Measurements from ENCODE around the gene ALPG. TPM values are rescaled to one million over a fixed set of nuclear protein-coding genes. Genes with fewer than 3 reads are reported as not detected.

ALPG gene
- total RNA-seq, 1 experiment from 2014 or later: 65.3 TPM

- TF ChIP-seq CTCF (IDR thresholded peaks at IDR 0.05): no peak
- no peak for TF ChIP-seq TCF7L2 (IDR thresholded peaks at IDR 0.05; ENCODE audit: low read depth, low read length)
- no peak for TF ChIP-seq POLR2AphosphoS5 (IDR thresholded peaks at IDR 0.05; ENCODE audit: low read depth, low read length)
- TF ChIP-seq SIN3A (IDR thresholded peaks at IDR 0.05; ENCODE audit: borderline replicate concordance, insufficient read depth, low read depth, low read length): no peak
- no peak for TF ChIP-seq REST (IDR thresholded peaks at IDR 0.05; ENCODE audit: insufficient read depth in 1 of 2, low read depth in 2 of 2, low read length in 1 of 2)
- H3K4me3 ChIP-seq (ENCODE audit: low read depth in 2 of 2, low read length in 2 of 2): no peak overlapping the region
- H3K4me1 ChIP-seq (ENCODE audit: control insufficient read depth, insufficient read depth, low read length): peaks cover 2% of the 10 kb centered on the region; the same call in 1 of the 2 replicates
- POLR2A ChIA-PET: no interaction called here
- no peaks in the 10 kb centered on the region for H3K9me3 ChIP-seq (ENCODE audit: control insufficient read depth, insufficient read depth, low read depth, low read length)
- no peak for DNase-seq (ENCODE audit: low read depth, low spot score)
- no peak for ATAC-seq
- no peaks in the 10 kb centered on the region for H3K36me3 ChIP-seq (ENCODE audit: control insufficient read depth, insufficient read depth, low read length)
- 0 out of 2 replicates have a peak overlapping the region, but pooled peaks have one; percentile 29 for H3K27ac ChIP-seq (ENCODE audit: low read length)
- H3K27me3 ChIP-seq (ENCODE audit: control insufficient read depth, insufficient read depth, low read length): no peaks in the 10 kb centered on the region
- intact Hi-C loops (cut with micrococcal nuclease; ENCODE audit: unreplicated experiment): no loop called here
- TSS peak; percentile 75 for BruUV-seq (replicated peaks)
- CTCF ChIA-PET: no interaction called here
- in situ Hi-C loops (cut with HindIII; ENCODE audit: low pct_unique_long_range_greater_than_20kb, low sequenced_read_pairs): no loop called here
Measured at GRCh38 chr2:232412986-232413385, 6.3 kb downstream of the ALPG start.

- Histone ChIP-seq H3K36me3 (ENCODE audit: control insufficient read depth, insufficient read depth, low read length) (no peaks in the 10 kb centered on the region), H3K27ac (ENCODE audit: low read length) (no peak overlapping the region), H3K27me3 (ENCODE audit: control insufficient read depth, insufficient read depth, low read length) (0 out of 2 replicates have a peak, but pooled peaks cover 3% of the 10 kb centered on the region), H3K4me1 (ENCODE audit: control insufficient read depth, insufficient read depth, low read length) (peaks cover 5% of the 10 kb centered on the region), H3K4me3 (ENCODE audit: low read depth in 2 of 2, low read length in 2 of 2) (no peak overlapping the region), H3K9me3 (ENCODE audit: control insufficient read depth, insufficient read depth, low read depth, low read length) (no peaks in the 10 kb centered on the region)
- ATAC-seq (no peak), DNase-seq (ENCODE audit: low read depth, low spot score) (no peak)
- CTCF ChIA-PET: no interaction called here
- POLR2A ChIA-PET: no interaction called here
- in situ Hi-C loops (cut with HindIII; ENCODE audit: low pct_unique_long_range_greater_than_20kb, low sequenced_read_pairs) (no loop called here), intact Hi-C loops (cut with micrococcal nuclease; ENCODE audit: unreplicated experiment) (no loop called here)
- no TSS peak for BruUV-seq (replicated peaks)
- no peak for TF ChIP-seq REST (IDR thresholded peaks at IDR 0.05; ENCODE audit: insufficient read depth in 1 of 2, low read depth in 2 of 2, low read length in 1 of 2)
- no peak for TF ChIP-seq SIN3A (IDR thresholded peaks at IDR 0.05; ENCODE audit: borderline replicate concordance, insufficient read depth, low read depth, low read length)
- no peak for TF ChIP-seq POLR2AphosphoS5 (IDR thresholded peaks at IDR 0.05; ENCODE audit: low read depth, low read length)
- no peak for TF ChIP-seq CTCF (IDR thresholded peaks at IDR 0.05)
Measured at GRCh38 chr2:232415138-232415690, 8.6 kb downstream of the ALPG start.
